CD1c-positive myeloid dendritic cell (primary cell): ENCODE results near the gene EHD4.

Source experiments
- DNase-seq: peaks from one replicate; pipeline ENCODE4 v3.0.0-alpha.2; 2016; ENCODE audit errors: extremely low spot score

EHD4 gene

GRCh38 chr15:41860049-41860828, 112.1 kb downstream of the EHD4 start:
- peak; percentile 65 for DNase-seq

DNA sequence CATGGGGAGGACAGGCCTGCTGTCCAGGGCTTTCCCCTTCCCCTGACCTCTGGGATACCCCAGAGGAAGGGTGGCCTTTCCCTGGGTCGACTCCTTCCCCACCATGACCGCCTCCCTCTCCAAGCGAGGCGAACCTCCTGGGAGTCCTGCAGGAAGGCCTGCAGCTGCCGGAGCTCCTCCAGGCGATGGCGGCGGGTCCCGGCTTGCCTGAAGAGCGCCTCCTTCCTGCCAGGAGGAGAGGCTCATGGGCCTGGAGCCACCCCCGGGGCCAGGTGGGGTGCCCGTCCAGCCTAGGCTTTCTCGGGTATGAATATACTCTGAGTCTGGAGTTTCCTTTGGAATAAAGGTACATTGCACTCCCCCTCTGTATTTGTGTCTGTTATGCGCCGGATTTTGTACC, 113.6 kb downstream of the EHD4 start:
- DNase-seq, result no peak

- DNase-seq, result no peak
Observed at GRCh38 chr15:41857316-41857715, 115.0 kb downstream of the EHD4 start.

DNA sequence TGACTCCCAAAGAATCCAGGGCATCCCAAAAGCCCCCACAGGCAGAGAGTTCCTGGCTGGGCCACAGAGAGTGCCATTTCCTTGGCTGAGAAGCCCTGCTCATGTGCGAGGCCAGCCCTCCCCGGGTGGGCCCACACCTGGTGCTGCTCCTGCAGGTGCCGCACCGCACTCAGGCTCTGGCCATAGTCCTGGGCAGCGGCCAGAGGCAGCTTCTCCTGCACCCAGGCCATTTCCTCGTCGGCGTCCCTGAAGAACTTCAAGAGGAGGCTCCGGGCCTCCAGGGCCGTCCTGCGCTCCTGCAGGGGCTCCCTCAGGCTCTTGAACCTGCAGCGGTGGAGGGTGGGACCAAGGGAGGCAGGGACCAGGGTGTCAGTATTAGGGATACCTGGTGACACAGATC, 115.6 kb downstream of the EHD4 start:
- DNase-seq, result no peak

DNA sequence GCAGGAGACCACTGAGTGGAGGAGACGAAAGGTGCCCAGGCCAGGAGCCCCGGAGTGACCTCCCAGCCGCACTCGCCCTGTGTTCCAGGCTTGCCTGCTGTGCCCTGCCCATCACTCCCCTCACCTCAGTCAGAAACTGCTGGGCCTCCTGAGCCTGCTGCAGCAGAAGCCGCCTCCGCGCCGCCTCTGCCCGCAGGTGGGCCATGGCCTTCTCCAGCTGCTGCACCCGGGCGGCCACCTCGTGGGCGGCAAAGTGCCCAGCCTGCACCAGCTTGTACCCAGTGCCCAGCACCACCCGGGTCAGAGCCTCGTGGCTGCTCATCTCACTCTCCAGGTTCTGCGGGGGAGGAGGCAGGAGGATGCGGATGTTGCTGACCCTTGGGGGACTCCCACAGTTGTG, 116.1 kb downstream of the EHD4 start:
- no peak for DNase-seq

DNA sequence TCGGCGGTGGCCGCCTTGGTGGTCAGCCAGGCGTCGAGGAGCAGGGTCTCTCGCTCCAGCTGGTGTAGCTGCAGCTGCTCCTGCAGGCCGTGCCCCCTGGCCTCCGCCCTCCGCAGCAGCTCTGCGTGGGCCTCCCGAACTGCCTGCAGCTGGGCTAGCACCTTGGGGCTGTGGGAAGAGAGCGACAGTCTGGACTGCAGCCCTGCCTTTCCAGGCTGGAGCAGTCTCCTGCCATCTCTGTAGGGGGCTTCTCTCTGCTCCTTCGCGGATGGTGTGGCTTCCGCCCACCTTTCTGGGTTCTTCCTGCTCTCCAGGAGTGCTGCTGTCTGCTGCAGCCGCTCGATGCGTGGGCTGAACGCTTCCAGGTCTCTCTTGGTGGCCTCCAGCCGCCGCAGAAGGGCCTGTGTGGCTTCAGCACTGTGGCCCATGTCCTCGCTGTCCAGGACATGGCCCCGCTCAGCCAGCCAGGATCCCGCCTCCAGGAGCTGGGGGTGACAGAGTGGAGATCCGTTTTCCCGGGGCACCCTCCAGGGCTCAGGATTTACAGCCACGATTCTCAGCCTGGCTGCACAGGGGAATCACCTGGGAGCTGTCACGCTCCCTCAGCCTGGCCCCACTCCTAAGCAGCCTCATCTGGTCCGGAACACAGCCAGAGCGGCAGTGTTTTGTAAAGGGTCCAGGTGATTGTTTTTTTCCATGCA, 116.9 kb downstream of the EHD4 start:
- DNase-seq, result no peak

GRCh38 chr15:41854443-41854842, 117.9 kb downstream of the EHD4 start:
- DNase-seq, result no peak

DNA sequence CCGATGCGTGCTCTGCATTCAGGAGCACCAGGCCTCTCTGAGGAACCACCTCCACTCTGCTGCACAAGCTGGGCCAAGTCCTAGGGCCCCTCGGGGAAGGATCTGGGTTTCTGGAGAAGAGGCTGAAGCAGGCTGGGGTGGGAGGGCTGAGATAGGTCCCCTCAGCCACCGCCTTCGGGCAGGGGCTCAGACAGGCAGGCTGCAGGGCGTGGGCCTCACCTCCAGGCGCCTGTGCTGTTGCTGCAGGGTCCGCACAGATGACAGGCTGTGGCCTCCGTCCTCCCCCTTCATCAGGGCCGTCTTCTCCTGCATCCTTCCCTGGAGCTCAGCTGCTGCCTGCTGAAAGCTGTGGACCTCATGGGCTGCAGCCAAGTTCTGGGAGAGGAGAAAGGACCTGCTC, 118.5 kb downstream of the EHD4 start:
- DNase-seq, result no peak

DNA sequence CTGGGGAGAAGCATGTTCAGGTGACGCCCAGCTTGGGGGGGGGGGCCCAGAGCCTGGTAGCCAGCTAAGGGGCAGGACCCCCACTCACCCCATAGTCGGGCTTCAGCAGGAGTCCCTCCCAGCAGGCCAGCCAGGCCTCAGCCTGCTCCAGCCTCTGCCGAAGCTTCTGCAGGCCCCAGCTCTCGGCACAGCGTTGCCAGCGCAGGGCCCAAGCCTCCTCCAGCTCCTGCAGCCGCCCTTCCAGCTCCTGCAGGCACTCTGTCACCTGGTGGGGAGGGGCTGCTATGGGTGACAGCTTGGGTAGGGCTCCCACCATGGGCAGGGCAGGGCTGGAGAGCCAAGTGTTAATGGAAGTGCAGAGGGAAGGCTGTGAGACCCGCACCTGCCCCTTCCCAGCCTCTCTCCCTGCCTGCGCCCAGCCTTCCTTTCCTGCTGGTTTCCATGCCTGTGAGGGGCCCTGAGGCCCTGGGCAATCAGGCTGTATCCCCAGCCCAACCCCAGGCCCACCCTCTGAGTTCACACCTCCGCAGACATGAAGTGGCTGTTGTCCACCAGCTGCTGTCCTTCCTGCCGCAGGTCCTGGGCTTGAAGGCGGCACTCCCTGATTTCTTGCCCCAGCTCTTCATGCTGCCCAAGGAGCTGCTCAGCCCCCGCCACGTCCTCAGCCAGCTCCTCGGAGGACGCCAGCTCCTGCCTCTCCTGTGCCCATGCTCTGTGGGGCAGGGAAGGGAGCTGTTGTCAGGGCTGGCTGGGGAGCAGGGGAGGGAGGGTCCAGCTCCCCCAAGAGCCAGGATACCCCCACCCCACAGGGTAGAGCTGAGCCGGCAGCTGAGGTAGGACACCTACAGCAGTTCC, 119.4 kb downstream of the EHD4 start:
- DNase-seq, result no peak

GRCh38 chr15:41851755-41852370, 120.5 kb downstream of the EHD4 start:
- DNase-seq, result no peak

GRCh38 chr15:41851167-41851523, 121.2 kb downstream of the EHD4 start:
- DNase-seq, result no peak

DNA sequence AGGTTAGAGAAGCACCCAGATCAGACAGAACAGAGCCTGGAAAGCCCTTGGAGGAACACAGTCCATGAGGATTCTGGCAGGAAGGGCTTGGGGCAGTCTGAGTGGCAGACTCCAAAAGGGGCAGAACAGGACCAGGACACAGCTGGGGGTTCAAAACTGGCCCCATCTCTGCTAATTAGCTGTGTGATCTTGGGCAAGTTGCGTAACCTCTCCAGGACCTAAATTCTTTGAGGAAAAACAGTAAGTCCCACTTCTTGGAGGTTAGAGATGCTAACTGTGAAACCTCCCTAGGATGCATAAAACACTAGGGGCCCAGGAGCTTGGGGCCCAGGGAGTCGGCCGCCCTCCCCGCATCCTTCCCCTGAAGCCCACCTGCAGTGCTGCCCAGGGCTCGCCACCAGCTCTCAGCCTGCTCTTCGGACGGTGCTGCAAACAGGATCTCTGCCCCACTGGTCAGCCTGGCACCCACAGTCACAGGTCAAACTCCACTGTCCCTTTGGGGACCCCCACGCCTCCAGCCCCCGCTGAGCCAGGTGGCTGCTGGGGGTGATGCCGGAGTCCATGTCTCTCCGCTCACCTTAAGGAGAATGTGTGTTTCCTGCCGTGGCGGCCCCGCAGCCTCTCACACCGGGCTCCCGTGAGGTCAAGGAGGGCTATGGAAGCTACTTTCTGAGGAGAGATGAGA, 121.7 kb downstream of the EHD4 start:
- no peak for DNase-seq

DNA sequence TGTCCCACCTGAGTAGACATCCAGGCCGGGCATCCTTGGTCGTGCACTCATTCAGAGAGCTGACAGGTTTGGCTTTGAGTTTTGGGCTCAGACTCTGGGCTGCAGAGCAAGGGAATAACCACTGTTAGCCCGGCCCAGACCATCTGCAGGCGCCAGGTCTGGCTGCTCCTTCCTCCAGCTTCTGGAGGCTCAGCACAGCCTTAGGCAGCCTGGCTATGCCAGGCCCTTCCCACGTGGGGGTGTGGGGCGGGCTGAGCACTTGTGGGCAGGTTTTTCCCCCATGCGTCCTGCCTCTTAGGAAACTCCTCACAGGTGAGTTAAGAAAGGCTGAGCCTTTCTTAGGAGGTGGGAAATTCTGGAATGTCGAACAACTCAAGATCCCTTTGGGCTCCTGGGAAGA, 122.5 kb downstream of the EHD4 start:
- DNase-seq, result no peak

DNA sequence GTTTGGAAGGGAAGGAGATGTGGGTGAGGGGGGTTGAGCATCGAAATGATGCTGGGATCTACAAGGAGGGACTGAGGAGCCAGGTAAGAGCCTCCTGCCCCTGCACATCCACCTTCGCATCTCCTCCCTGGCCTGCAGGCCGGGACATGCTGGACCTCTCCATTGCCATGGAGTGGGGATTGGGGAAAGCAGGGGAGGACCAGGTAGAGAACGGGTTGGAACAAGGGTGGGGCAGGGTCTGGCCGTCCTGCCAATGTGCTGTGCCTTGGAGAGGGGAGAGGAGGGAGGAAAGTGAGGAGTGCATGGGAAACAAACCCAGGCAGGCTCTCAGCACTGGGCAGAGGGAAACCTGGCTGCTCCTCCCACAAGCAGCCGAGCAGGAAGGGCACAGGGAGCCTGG, 123.2 kb downstream of the EHD4 start:
- DNase-seq, result no peak

DNA sequence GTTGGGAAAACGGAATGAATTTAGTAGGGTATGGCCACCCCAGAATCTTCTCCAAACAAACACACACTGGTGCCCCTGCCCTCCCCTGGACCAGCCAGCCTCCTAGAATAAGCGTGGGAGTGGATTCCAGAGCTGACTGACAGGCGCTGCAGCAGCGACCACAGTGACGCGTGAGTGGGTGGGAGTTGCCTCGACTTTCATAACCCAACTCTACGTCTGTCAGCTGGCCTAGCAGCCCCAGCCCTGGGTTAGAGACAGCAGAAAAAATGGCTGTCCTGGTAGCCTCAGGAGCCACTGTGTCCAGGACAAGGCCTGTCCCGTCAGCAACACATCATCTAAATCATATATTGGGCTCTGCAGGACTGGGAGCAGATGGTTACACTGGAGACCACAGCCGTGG, 123.7 kb downstream of the EHD4 start:
- DNase-seq, result no peak

GRCh38 chr15:41847981-41848380, 124.4 kb downstream of the EHD4 start:
- DNase-seq, result no peak

DNA sequence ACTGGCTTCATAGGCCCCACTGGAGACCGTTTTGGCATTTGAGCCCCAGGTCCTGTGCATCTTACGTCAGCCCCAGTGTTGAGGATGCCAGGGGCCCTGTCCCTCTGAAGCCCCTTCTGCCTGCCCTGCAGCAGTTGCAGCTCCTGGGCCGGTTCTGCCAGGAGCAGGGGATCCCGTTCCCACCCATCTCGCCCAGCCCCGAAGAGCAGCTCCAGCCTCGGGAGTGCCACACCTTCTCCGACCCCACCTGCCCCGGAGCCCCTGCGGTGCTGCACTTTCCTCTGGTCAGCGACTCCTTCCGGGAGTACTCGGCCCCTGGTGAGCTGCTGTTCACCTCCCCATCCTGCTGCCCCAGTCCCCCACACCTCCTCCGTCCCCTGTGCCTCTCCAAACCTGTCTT, 125.2 kb downstream of the EHD4 start:
- DNase-seq, result no peak
